HepG2 (cell line): ENCODE measurements around the gene TOMM40L. TPM values are rescaled to one million over a fixed set of nuclear protein-coding genes. Genes with fewer than 3 reads are reported as not detected.

Experiments
- AKAP8 ChIP-seq: sonication (generic); formaldehyde crosslinking; IDR thresholded peaks from 2 replicates; pipeline ENCODE4 v1.5.1; 2020; ENCODE audit warnings: mild to moderate bottlenecking, missing genetic modification reagents
- ARID2 ChIP-seq: sonication (generic); formaldehyde crosslinking; IDR thresholded peaks from 2 replicates; pipeline ENCODE4 v1.8.1; 2022; ENCODE audit warnings: mild to moderate bottlenecking, missing genetic modification reagents, borderline replicate concordance
- HOXA5 ChIP-seq: sonication (generic); formaldehyde crosslinking; IDR thresholded peaks from 2 replicates; pipeline ENCODE4 v1.4.0; 2020; ENCODE audit warnings: missing genetic modification reagents
- ISX ChIP-seq: sonication (generic); formaldehyde crosslinking; conservative IDR thresholded peaks from 2 replicates; pipeline ENCODE4 v1.5.0; 2020; ENCODE audit warnings: missing genetic modification reagents
- KMT2A ChIP-seq: sonication (generic); formaldehyde crosslinking; IDR thresholded peaks from 2 replicates; pipeline ENCODE4 v1.4.0; 2020; ENCODE audit warnings: missing genetic modification reagents
- MTA1 ChIP-seq: sonication (generic); formaldehyde crosslinking; IDR thresholded peaks from 2 replicates; pipeline ENCODE4 v1.4.0; 2020; ENCODE audit warnings: missing genetic modification reagents, mild to moderate bottlenecking, borderline replicate concordance
- NFIB ChIP-seq: sonication (generic); formaldehyde crosslinking; IDR thresholded peaks from 2 replicates; pipeline ENCODE4 v1.9.0; 2021; ENCODE audit warnings: missing genetic modification reagents, mild to moderate bottlenecking, borderline replicate concordance
- PAX8 ChIP-seq: sonication (generic); formaldehyde crosslinking; IDR thresholded peaks from 2 replicates; pipeline ENCODE4 v1.8.0; 2022; ENCODE audit warnings: mild to moderate bottlenecking, missing genetic modification reagents, borderline replicate concordance
- ZFP36L2 ChIP-seq: sonication (generic); formaldehyde crosslinking; IDR thresholded peaks from 2 replicates; pipeline ENCODE4 v1.4.0; 2020; ENCODE audit warnings: missing genetic modification reagents
- ZNF251 ChIP-seq: sonication (generic); formaldehyde crosslinking; IDR thresholded peaks from 2 replicates; pipeline ENCODE4 v1.9.0; 2021; ENCODE audit warnings: mild to moderate bottlenecking, missing genetic modification reagents
- ZNF256 ChIP-seq: sonication (generic); formaldehyde crosslinking; conservative IDR thresholded peaks from 2 replicates; pipeline ENCODE4 v1.4.0; 2020; ENCODE audit warnings: missing genetic modification reagents
- ZNF282 ChIP-seq: fragments of 450-650 bp; IDR thresholded peaks from 2 replicates; pipeline ENCODE4 v1.6.1; 2018; ENCODE audit not compliant: partially characterized antibody
- ZNF556 ChIP-seq: sonication (generic); formaldehyde crosslinking; IDR thresholded peaks from 2 replicates; pipeline ENCODE4 v1.4.0; 2020; ENCODE audit warnings: mild to moderate bottlenecking, missing genetic modification reagents, borderline replicate concordance
- ZNF644 ChIP-seq: IDR thresholded peaks from 2 replicates; pipeline ENCODE4 v1.6.1; 2016; ENCODE audit warnings: low read depth
- ZNF709 ChIP-seq: sonication (generic); formaldehyde crosslinking; IDR thresholded peaks from 2 replicates; pipeline ENCODE4 v1.5.0; 2020; ENCODE audit warnings: mild to moderate bottlenecking, missing genetic modification reagents
- polyA plus RNA-seq, 8 experiments: library from polyadenylated mRNA; depleted of rRNA in 3 of 8; stranded (reverse) in 7 of 8; unstranded in 1 of 8; fragments of >200 nt; fragmentation: Illumina TruSeq in 4 of 8; extraction: Trizol in 4 of 8; gene quantifications; 2 replicates each; pipeline versions ENCODE4 v1.2.1 to v1.2.3, GENCODE V29; 2011 to 2016; ENCODE audit warnings: low read depth in 4 of 8, missing spikeins in 1 of 8, mixed read lengths in 1 of 8; ENCODE audit not compliant: insufficient read depth in 1 of 8
- total RNA-seq, 5 experiments: library from RNA; depleted of rRNA; stranded (reverse); fragments of >200 nt; fragmentation: Illumina TruSeq; extraction: Trizol; gene quantifications; 2 replicates each; pipeline ENCODE4 v1.2.3, GENCODE V29; 2016; ENCODE audit warnings: low read depth in 1 of 5
- TF ChIP-seq, protein P1 (sequence below): sonication (generic); formaldehyde crosslinking; IDR thresholded peaks from 2 replicates; pipeline ENCODE4 v1.4.0; 2020; ENCODE audit warnings: missing genetic modification reagents
- TF ChIP-seq, protein P2 (sequence below): sonication (generic); formaldehyde crosslinking; IDR thresholded peaks from 2 replicates; pipeline ENCODE4 v1.8.1; 2023; ENCODE audit warnings: mild to moderate bottlenecking, missing genetic modification reagents
- TF ChIP-seq, protein P3 (sequence below): sonication (generic); formaldehyde crosslinking; IDR thresholded peaks from 2 replicates; pipeline ENCODE4 v1.9.0; 2021; ENCODE audit warnings: missing genetic modification reagents, mild to moderate bottlenecking, borderline replicate concordance
- TF ChIP-seq, protein P4 (sequence below): sonication (generic); formaldehyde crosslinking; IDR thresholded peaks from 2 replicates; pipeline ENCODE4 v1.9.0; 2022; ENCODE audit warnings: missing genetic modification reagents, mild to moderate bottlenecking, borderline replicate concordance
- TF ChIP-seq, protein P5 (sequence below): sonication (generic); formaldehyde crosslinking; IDR thresholded peaks from 2 replicates; pipeline ENCODE4 v1.4.0; 2020; ENCODE audit warnings: missing genetic modification reagents
- TF ChIP-seq, protein P6 (sequence below): sonication (generic); formaldehyde crosslinking; IDR thresholded peaks from 2 replicates; pipeline ENCODE4 v1.8.0; 2022; ENCODE audit warnings: low read depth, missing genetic modification reagents
- TF ChIP-seq, protein P7 (sequence below): sonication (generic); formaldehyde crosslinking; IDR thresholded peaks from 2 replicates; pipeline ENCODE4 v1.5.0; 2020; ENCODE audit warnings: missing genetic modification reagents

TOMM40L gene
- total and polyA plus RNA-seq, 2 of the 13 experiments (the other 11 are each of a cell fraction or from before 2014, with no cell fraction given): 14.1 to 26.2 TPM

DNA sequence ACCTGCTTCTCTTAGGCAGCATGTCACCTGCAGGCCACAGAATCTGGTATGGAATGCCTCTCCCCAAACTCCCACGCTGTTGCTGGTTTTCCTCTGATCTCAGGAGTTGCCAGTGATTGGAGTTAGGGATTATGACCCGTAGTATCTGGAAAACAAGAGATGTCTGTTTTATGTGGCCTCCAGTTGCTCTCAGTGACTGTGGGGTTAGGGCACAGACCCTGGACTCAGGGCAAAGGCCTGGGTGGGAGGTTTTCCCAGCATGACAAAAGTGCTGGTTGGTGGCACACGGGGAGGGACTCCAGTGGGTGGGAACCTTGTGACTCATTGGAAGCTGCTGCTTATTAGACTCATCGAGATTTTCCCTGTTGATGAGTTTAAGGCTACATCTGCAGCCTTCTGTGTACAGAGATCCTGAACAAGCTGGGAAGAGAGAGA, 12.2 kb downstream of the TOMM40L start, which contains the start of gene NR1I3 (continued):
- TF ChIP-seq ZNF644 (CRISPR knock-in tag) (no peak), AKAP8 (CRISPR knock-in tag) (no peak), ZNF709 (CRISPR knock-in tag) (peak; percentile 31; the same call in 1 of the 2 replicates), ZFP36L2 (CRISPR knock-in tag) (no peak), PAX8 (no peak), ARID2 (CRISPR knock-in tag) (no peak), ZNF556 (CRISPR knock-in tag) (peak; percentile 52; the same call in 1 of the 2 replicates), KMT2A (no peak), NFIB (CRISPR knock-in tag) (no peak), MTA1 (CRISPR knock-in tag) (peak; percentile 62; the same call in 1 of the 2 replicates), ZNF251 (CRISPR knock-in tag) (no peak), ZNF256 (CRISPR knock-in tag) (no peak), ISX (CRISPR knock-in tag) (no peak), ZNF282 (no peak), HOXA5 (CRISPR knock-in tag) (no peak)
- TF ChIP-seq, protein P1, sequence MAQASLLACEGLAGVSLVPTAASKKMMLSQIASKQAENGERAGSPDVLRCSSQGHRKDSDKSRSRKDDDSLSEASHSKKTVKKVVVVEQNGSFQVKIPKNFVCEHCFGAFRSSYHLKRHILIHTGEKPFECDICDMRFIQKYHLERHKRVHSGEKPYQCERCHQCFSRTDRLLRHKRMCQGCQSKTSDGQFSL (CRISPR knock-in tag): no peak
- TF ChIP-seq, protein P2, sequence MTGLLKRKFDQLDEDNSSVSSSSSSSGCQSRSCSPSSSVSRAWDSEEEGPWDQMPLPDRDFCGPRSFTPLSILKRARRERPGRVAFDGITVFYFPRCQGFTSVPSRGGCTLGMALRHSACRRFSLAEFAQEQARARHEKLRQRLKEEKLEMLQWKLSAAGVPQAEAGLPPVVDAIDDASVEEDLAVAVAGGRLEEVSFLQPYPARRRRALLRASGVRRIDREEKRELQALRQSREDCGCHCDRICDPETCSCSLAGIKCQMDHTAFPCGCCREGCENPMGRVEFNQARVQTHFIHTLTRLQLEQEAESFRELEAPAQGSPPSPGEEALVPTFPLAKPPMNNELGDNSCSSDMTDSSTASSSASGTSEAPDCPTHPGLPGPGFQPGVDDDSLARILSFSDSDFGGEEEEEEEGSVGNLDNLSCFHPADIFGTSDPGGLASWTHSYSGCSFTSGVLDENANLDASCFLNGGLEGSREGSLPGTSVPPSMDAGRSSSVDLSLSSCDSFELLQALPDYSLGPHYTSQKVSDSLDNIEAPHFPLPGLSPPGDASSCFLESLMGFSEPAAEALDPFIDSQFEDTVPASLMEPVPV (CRISPR knock-in tag): no peak
- TF ChIP-seq, protein P3, sequence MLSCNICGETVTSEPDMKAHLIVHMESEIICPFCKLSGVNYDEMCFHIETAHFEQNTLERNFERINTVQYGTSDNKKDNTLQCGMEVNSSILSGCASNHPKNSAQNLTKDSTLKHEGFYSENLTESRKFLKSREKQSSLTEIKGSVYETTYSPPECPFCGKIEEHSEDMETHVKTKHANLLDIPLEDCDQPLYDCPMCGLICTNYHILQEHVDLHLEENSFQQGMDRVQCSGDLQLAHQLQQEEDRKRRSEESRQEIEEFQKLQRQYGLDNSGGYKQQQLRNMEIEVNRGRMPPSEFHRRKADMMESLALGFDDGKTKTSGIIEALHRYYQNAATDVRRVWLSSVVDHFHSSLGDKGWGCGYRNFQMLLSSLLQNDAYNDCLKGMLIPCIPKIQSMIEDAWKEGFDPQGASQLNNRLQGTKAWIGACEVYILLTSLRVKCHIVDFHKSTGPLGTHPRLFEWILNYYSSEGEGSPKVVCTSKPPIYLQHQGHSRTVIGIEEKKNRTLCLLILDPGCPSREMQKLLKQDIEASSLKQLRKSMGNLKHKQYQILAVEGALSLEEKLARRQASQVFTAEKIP (CRISPR knock-in tag): no peak
- TF ChIP-seq, protein P4, sequence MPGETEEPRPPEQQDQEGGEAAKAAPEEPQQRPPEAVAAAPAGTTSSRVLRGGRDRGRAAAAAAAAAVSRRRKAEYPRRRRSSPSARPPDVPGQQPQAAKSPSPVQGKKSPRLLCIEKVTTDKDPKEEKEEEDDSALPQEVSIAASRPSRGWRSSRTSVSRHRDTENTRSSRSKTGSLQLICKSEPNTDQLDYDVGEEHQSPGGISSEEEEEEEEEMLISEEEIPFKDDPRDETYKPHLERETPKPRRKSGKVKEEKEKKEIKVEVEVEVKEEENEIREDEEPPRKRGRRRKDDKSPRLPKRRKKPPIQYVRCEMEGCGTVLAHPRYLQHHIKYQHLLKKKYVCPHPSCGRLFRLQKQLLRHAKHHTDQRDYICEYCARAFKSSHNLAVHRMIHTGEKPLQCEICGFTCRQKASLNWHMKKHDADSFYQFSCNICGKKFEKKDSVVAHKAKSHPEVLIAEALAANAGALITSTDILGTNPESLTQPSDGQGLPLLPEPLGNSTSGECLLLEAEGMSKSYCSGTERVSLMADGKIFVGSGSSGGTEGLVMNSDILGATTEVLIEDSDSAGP: no peak
- TF ChIP-seq, protein P5, sequence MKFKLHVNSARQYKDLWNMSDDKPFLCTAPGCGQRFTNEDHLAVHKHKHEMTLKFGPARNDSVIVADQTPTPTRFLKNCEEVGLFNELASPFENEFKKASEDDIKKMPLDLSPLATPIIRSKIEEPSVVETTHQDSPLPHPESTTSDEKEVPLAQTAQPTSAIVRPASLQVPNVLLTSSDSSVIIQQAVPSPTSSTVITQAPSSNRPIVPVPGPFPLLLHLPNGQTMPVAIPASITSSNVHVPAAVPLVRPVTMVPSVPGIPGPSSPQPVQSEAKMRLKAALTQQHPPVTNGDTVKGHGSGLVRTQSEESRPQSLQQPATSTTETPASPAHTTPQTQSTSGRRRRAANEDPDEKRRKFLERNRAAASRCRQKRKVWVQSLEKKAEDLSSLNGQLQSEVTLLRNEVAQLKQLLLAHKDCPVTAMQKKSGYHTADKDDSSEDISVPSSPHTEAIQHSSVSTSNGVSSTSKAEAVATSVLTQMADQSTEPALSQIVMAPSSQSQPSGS (CRISPR knock-in tag): peak; percentile 61; the same call in 1 of the 2 replicates
- TF ChIP-seq, protein P6, sequence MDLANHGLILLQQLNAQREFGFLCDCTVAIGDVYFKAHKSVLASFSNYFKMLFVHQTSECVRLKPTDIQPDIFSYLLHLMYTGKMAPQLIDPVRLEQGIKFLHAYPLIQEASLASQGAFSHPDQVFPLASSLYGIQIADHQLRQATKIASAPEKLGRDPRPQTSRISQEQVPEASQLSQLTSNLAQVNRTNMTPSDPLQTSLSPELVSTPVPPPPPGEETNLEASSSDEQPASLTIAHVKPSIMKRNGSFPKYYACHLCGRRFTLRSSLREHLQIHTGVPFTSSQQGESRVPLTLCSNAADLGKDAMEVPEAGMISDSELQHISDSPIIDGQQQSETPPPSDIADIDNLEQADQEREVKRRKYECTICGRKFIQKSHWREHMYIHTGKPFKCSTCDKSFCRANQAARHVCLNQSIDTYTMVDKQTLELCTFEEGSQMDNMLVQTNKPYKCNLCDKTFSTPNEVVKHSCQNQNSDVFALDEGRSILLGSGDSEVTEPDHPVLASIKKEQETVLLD (CRISPR knock-in tag): no peak
- TF ChIP-seq, protein P7, sequence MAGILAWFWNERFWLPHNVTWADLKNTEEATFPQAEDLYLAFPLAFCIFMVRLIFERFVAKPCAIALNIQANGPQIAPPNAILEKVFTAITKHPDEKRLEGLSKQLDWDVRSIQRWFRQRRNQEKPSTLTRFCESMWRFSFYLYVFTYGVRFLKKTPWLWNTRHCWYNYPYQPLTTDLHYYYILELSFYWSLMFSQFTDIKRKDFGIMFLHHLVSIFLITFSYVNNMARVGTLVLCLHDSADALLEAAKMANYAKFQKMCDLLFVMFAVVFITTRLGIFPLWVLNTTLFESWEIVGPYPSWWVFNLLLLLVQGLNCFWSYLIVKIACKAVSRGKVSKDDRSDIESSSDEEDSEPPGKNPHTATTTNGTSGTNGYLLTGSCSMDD (CRISPR knock-in tag): no peak
